Measurements from ENCODE around the gene CDC20B. TPM values are rescaled to one million over a fixed set of nuclear protein-coding genes. Genes with fewer than 3 reads are reported as not detected.

Gene CDC20B
- total and polyA plus RNA-seq, 2 of the 8 experiments (the other 6 are each of a cell fraction or from before 2014, with no cell fraction given) = 0.06 TPM; not detected in 1

DNA sequence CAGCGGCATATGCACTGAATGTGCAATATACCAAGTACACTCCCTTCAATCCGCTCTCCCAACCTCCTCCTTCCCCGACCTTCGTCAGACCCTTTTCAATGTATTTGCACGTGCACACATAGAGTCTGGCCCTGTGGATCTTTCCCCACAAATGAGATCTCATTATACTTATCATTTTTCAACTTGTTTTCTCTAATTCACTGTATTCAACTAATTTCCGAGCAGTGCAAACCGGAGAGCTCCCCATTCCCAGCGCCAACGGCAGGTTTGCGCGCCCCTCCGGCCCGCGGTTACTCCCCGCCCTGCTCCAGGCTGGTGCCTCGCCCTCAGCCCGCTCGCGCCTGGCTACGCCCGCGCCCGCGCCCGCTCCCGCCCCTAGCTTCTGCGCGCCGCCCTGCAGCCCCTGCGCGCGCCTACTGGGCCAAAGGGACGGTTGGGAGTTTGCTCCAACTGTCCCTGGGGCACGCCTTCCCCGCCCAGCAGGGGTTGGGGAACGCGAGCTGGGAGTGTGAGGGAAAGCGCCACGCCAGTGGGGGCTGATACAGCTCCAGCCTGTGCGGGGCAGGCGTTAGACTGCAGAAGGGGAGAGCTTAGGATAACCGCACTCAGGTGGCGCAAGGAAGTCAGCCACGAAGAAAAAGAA lies 3.3 kb upstream of the CDC20B start (continued):
- TF ChIP-seq, protein P1, sequence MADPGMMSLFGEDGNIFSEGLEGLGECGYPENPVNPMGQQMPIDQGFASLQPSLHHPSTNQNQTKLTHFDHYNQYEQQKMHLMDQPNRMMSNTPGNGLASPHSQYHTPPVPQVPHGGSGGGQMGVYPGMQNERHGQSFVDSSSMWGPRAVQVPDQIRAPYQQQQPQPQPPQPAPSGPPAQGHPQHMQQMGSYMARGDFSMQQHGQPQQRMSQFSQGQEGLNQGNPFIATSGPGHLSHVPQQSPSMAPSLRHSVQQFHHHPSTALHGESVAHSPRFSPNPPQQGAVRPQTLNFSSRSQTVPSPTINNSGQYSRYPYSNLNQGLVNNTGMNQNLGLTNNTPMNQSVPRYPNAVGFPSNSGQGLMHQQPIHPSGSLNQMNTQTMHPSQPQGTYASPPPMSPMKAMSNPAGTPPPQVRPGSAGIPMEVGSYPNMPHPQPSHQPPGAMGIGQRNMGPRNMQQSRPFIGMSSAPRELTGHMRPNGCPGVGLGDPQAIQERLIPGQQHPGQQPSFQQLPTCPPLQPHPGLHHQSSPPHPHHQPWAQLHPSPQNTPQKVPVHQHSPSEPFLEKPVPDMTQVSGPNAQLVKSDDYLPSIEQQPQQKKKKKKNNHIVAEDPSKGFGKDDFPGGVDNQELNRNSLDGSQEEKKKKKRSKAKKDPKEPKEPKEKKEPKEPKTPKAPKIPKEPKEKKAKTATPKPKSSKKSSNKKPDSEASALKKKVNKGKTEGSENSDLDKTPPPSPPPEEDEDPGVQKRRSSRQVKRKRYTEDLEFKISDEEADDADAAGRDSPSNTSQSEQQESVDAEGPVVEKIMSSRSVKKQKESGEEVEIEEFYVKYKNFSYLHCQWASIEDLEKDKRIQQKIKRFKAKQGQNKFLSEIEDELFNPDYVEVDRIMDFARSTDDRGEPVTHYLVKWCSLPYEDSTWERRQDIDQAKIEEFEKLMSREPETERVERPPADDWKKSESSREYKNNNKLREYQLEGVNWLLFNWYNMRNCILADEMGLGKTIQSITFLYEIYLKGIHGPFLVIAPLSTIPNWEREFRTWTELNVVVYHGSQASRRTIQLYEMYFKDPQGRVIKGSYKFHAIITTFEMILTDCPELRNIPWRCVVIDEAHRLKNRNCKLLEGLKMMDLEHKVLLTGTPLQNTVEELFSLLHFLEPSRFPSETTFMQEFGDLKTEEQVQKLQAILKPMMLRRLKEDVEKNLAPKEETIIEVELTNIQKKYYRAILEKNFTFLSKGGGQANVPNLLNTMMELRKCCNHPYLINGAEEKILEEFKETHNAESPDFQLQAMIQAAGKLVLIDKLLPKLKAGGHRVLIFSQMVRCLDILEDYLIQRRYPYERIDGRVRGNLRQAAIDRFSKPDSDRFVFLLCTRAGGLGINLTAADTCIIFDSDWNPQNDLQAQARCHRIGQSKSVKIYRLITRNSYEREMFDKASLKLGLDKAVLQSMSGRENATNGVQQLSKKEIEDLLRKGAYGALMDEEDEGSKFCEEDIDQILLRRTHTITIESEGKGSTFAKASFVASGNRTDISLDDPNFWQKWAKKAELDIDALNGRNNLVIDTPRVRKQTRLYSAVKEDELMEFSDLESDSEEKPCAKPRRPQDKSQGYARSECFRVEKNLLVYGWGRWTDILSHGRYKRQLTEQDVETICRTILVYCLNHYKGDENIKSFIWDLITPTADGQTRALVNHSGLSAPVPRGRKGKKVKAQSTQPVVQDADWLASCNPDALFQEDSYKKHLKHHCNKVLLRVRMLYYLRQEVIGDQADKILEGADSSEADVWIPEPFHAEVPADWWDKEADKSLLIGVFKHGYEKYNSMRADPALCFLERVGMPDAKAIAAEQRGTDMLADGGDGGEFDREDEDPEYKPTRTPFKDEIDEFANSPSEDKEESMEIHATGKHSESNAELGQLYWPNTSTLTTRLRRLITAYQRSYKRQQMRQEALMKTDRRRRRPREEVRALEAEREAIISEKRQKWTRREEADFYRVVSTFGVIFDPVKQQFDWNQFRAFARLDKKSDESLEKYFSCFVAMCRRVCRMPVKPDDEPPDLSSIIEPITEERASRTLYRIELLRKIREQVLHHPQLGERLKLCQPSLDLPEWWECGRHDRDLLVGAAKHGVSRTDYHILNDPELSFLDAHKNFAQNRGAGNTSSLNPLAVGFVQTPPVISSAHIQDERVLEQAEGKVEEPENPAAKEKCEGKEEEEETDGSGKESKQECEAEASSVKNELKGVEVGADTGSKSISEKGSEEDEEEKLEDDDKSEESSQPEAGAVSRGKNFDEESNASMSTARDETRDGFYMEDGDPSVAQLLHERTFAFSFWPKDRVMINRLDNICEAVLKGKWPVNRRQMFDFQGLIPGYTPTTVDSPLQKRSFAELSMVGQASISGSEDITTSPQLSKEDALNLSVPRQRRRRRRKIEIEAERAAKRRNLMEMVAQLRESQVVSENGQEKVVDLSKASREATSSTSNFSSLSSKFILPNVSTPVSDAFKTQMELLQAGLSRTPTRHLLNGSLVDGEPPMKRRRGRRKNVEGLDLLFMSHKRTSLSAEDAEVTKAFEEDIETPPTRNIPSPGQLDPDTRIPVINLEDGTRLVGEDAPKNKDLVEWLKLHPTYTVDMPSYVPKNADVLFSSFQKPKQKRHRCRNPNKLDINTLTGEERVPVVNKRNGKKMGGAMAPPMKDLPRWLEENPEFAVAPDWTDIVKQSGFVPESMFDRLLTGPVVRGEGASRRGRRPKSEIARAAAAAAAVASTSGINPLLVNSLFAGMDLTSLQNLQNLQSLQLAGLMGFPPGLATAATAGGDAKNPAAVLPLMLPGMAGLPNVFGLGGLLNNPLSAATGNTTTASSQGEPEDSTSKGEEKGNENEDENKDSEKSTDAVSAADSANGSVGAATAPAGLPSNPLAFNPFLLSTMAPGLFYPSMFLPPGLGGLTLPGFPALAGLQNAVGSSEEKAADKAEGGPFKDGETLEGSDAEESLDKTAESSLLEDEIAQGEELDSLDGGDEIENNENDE (IDR thresholded peaks at IDR 0.05; ENCODE audit: insufficient replicate concordance, low read length) = no peak
- TF ChIP-seq, protein P2, sequence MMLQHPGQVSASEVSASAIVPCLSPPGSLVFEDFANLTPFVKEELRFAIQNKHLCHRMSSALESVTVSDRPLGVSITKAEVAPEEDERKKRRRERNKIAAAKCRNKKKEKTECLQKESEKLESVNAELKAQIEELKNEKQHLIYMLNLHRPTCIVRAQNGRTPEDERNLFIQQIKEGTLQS (IDR thresholded peaks at IDR 0.05; ENCODE audit: insufficient read depth, low read depth, low read length) = no peak
- TF ChIP-seq SP4 (IDR thresholded peaks at IDR 0.05; ENCODE audit: low read length) (no peak), ASH2L (IDR thresholded peaks at IDR 0.05; ENCODE audit: low read length) (peak; percentile 88), CTBP2 (IDR thresholded peaks at IDR 0.05; ENCODE audit: borderline replicate concordance, insufficient read depth, insufficient read length, low read length) (peak; percentile 88), KDM4A (IDR thresholded peaks at IDR 0.05; ENCODE audit: low read depth, low read length, severe bottlenecking) (peak; percentile 72), SRF (IDR thresholded peaks at IDR 0.05; ENCODE audit: low read depth, low read length) (no peak), CHD2 (IDR thresholded peaks at IDR 0.05; ENCODE audit: low read length) (no peak), HDAC6 (IDR thresholded peaks at IDR 0.05; ENCODE audit: low read depth, low read length) (no peak), RNF2 (IDR thresholded peaks at IDR 0.05; ENCODE audit: borderline replicate concordance, low read depth, low read length, missing control alignments, poor library complexity, severe bottlenecking) (peak; percentile 80)

Data from H1 (cell line).